Nephron progenitor cell (in vitro differentiated cells): Measurements from ENCODE around the gene SP5.

ENCODE experiments used
- DNase-seq: peaks from one replicate; pipeline ENCODE4 v3.0.0; 2021
- H3K27ac Mint-ChIP-seq: 2 replicates; pipeline ENCODE4 v1.8.0; 2021; ENCODE audit warnings: mild to moderate bottlenecking, moderate library complexity, mixed read lengths
- H3K27me3 Mint-ChIP-seq: 2 replicates; pipeline ENCODE4 v1.8.0; 2021; ENCODE audit warnings: mild to moderate bottlenecking, low read depth, mixed read lengths; ENCODE audit not compliant: poor library complexity
- H3K36me3 Mint-ChIP-seq: 2 replicates; pipeline ENCODE4 v1.8.0; 2021; ENCODE audit warnings: low read depth, mixed read lengths
- H3K4me1 Mint-ChIP-seq: 2 replicates; pipeline ENCODE4 v1.8.0; 2021; ENCODE audit warnings: mixed read lengths
- H3K4me3 Mint-ChIP-seq: 2 replicates; pipeline ENCODE4 v1.8.0; 2021; ENCODE audit warnings: mild to moderate bottlenecking, moderate library complexity, mixed read lengths
- H3K9me3 Mint-ChIP-seq: 2 replicates; pipeline ENCODE4 v1.8.0; 2021; ENCODE audit warnings: mild to moderate bottlenecking, moderate library complexity, mixed read lengths
- TF ChIP-seq, protein P1 (sequence below): fragments of 200-600 bp; sonication (generic); IDR thresholded peaks from 2 replicates; pipeline ENCODE4 v1.5.0; 2021; ENCODE audit warnings: antibody characterized with exemption

SP5 gene

GRCh38 chr2:170712653-170713542 lies 2.2 kb upstream of the SP5 start:
- Mint-ChIP-seq H3K27ac (no peak overlapping the region), H3K9me3 (no peaks in the 10 kb centered on the region), H3K36me3 (no peaks in the 10 kb centered on the region), H3K4me3 (peak overlapping the region; percentile 86), H3K4me1 (peaks cover 39% of the 10 kb centered on the region), H3K27me3 (peaks cover 18% of the 10 kb centered on the region)
- TF ChIP-seq, protein P1, sequence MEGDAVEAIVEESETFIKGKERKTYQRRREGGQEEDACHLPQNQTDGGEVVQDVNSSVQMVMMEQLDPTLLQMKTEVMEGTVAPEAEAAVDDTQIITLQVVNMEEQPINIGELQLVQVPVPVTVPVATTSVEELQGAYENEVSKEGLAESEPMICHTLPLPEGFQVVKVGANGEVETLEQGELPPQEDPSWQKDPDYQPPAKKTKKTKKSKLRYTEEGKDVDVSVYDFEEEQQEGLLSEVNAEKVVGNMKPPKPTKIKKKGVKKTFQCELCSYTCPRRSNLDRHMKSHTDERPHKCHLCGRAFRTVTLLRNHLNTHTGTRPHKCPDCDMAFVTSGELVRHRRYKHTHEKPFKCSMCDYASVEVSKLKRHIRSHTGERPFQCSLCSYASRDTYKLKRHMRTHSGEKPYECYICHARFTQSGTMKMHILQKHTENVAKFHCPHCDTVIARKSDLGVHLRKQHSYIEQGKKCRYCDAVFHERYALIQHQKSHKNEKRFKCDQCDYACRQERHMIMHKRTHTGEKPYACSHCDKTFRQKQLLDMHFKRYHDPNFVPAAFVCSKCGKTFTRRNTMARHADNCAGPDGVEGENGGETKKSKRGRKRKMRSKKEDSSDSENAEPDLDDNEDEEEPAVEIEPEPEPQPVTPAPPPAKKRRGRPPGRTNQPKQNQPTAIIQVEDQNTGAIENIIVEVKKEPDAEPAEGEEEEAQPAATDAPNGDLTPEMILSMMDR, result no peak
- peak; percentile 40 for DNase-seq

- no peaks in the 10 kb centered on the region for H3K36me3 Mint-ChIP-seq
- H3K27me3 Mint-ChIP-seq, result peaks cover 22% of the 10 kb centered on the region
- TF ChIP-seq, protein P1, result no peak
- peak; percentile 51 for DNase-seq
- peaks cover 41% of the 10 kb centered on the region for H3K4me1 Mint-ChIP-seq
- H3K27ac Mint-ChIP-seq, result no peak overlapping the region
- H3K4me3 Mint-ChIP-seq, result peak overlapping the region; percentile 86
- no peaks in the 10 kb centered on the region for H3K9me3 Mint-ChIP-seq
Observed at GRCh38 chr2:170713543-170714380, 1.4 kb upstream of the SP5 start.

DNA sequence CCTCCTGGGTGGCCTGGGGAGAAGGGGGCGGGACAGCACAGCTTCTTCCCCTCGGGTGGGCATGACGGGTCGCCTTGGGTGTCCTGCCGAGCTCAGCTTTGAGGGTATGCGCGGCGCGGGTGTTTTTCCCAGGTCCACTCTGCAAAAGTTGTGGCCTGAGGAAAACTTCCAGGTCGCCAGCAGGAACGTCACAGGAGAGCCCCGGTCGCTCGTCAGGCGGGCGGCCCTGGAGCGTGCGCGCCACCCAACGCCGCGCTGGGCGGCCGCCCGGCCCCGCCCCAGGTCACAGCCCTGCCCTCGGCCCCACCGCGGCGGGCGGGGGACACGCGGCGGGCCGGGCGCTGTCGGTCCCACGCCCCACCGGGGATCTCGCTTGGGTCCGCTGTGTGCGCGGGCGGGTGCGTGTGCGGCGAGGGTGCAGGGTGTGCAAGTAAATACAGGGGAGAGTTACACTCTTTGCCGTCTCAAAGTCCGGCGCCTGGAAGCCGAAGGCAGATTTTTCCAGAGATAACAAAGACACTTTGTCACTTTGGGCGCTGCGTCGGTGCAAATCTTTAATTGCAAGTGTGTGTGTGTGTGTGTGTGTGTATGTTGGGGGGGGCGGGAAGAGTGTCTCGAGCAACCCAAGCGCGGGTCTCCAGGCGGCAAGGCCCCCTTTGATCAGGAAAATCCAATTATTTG lies 616 bp upstream of the SP5 start:
- H3K27ac Mint-ChIP-seq, result peak overlapping the region; percentile 80
- H3K36me3 Mint-ChIP-seq, result no peaks in the 10 kb centered on the region
- H3K4me1 Mint-ChIP-seq, result peaks cover 48% of the 10 kb centered on the region
- DNase-seq, result peak; percentile 65
- H3K27me3 Mint-ChIP-seq, result peaks cover 22% of the 10 kb centered on the region
- no peaks in the 10 kb centered on the region for H3K9me3 Mint-ChIP-seq
- TF ChIP-seq, protein P1, result no peak
- H3K4me3 Mint-ChIP-seq, result peak overlapping the region; percentile 87

DNA sequence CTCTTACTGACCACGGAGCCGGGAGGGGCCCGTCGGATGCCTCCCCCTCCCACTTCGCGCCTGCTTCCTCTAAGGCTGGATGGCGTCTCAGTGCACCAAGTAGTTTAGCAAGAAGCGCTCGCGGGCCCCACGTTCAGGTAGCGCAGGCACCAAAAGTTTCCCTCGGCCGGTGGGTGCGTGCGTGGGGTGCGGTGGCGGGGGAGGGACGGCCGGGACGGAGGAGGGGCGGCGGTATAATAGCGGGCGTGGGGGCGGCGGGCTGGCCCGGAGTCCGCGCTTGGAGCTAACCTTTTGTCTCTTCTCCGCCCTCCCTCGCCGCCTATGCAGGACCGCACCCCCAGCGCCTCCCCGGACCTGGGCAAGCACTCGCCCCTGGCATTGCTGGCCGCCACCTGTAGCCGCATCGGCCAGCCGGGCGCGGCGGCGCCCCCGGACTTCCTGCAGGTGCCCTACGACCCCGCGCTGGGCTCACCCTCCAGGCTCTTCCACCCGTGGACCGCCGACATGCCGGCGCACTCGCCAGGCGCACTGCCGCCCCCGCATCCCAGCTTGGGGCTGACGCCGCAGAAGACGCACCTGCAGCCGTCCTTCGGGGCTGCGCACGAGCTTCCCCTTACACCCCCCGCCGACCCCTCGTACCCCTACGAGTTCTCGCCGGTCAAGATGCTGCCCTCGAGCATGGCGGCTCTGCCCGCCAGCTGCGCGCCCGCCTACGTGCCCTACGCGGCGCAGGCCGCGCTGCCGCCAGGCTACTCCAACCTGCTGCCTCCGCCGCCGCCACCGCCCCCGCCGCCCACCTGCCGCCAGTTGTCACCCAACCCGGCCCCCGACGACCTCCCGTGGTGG lies 1.0 kb downstream of the SP5 start:
- Mint-ChIP-seq H3K4me1 (peaks cover 43% of the 10 kb centered on the region), H3K27ac (peak overlapping the region; percentile 83), H3K4me3 (peak overlapping the region; percentile 87), H3K9me3 (no peaks in the 10 kb centered on the region), H3K27me3 (peaks cover 18% of the 10 kb centered on the region), H3K36me3 (no peaks in the 10 kb centered on the region)
- TF ChIP-seq, protein P1, result no peak
- peak; percentile 51 for DNase-seq

DNA sequence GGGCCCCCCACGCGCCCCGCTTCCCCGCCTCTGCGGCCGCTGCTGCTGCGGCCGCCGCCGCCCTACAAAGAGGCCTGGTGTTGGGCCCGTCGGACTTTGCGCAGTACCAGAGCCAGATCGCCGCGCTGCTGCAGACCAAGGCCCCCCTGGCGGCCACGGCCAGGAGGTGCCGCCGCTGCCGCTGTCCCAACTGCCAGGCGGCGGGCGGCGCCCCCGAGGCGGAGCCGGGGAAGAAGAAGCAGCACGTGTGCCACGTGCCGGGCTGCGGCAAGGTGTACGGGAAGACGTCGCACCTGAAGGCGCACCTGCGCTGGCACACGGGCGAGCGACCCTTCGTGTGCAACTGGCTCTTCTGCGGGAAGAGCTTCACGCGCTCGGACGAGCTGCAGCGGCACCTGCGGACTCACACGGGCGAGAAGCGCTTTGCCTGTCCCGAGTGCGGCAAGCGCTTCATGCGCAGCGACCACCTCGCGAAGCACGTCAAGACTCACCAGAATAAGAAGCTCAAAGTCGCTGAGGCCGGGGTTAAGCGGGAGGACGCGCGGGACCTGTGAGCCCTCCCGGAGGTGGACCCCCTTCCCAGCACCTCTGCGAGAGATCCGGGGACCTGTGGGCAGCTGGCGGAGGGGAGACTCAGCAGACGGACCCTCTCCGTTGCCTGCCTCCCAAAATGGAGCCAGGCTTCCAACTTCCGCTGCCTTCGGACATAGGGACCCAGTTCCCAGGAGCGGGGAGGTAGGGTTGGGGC lies 1.9 kb downstream of the SP5 start:
- Mint-ChIP-seq H3K36me3 (no peaks in the 10 kb centered on the region), H3K27ac (peak overlapping the region; percentile 79), H3K4me3 (peak overlapping the region; percentile 90), H3K4me1 (peaks cover 46% of the 10 kb centered on the region), H3K27me3 (peaks cover 18% of the 10 kb centered on the region), H3K9me3 (no peaks in the 10 kb centered on the region)
- peak; percentile 85 for DNase-seq
- TF ChIP-seq, protein P1, result peak; percentile 71
